Astrocyte of the cerebellum (primary cell): ENCODE measurements around the gene GNAQ.
A peak's percentile ranks its signal among the peaks of the same experiment; 100 is the strongest.
"Not testable (repeated sequence)": the region's sequence is repeated elsewhere in the genome, so short reads cannot be mapped to it uniquely, and the experiment has no call there.

ENCODE experiments used
- DNase-seq: peaks from one replicate; pipeline ENCODE4 v3.0.0-alpha.2; 2011; ENCODE audit warnings: low read depth
- H3K4me3 ChIP-seq: 2 replicates; pipeline ENCODE4 v1.5.1; 2011; ENCODE audit warnings: mild to moderate bottlenecking, low read depth, low read length, moderate library complexity
- CTCF ChIP-seq: IDR thresholded peaks from 2 replicates; pipeline ENCODE4 v1.5.1; 2012; ENCODE audit warnings: low read length, low read depth, moderate library complexity, mild to moderate bottlenecking; ENCODE audit errors: missing control alignments
- in situ Hi-C: cut with HindIII; loops from 2 replicates; pipeline ENCODE4 v1.10.0; 2017; ENCODE audit warnings: low sequenced_read_pairs

GNAQ gene

GRCh38 chr9:77731008-77731698 lies 300.5 kb downstream of the GNAQ start:
- DNase-seq = no peak
- TF ChIP-seq CTCF = no peak
- in situ Hi-C loops = no loop called here
- H3K4me3 ChIP-seq = no peak overlapping the region

- in situ Hi-C loops = no loop called here
- H3K4me3 ChIP-seq = no peak overlapping the region
- TF ChIP-seq CTCF = no peak
- no peak for DNase-seq
These were observed 302.4 kb downstream of the GNAQ start for GRCh38 chr9:77729177-77729576.

GRCh38 chr9:77726814-77727213 lies 304.8 kb downstream of the GNAQ start:
- in situ Hi-C loops = no loop called here
- no peak overlapping the region for H3K4me3 ChIP-seq
- no peak for TF ChIP-seq CTCF
- DNase-seq = no peak

GRCh38 chr9:77726289-77726688 lies 305.3 kb downstream of the GNAQ start:
- in situ Hi-C loops = no loop called here
- TF ChIP-seq CTCF = no peak

GRCh38 chr9:77725820-77726219 lies 305.8 kb downstream of the GNAQ start:
- in situ Hi-C loops = no loop called here
- DNase-seq = no peak
- no peak for TF ChIP-seq CTCF
- no peak overlapping the region for H3K4me3 ChIP-seq

More at GRCh38 chr9:77726289-77726688, 305.3 kb downstream of the GNAQ start:
- H3K4me3 ChIP-seq = no peak overlapping the region
- DNase-seq = no peak

- in situ Hi-C loops = no loop called here
- peak; percentile 57 for DNase-seq
- no peak for TF ChIP-seq CTCF
- H3K4me3 ChIP-seq = no peak overlapping the region
These were observed 306.4 kb downstream of the GNAQ start for GRCh38 chr9:77725046-77725694.

- H3K4me3 ChIP-seq, DNase-seq, in situ Hi-C loops: not testable (repeated sequence)
These were observed 310.5 kb downstream of the GNAQ start for GRCh38 chr9:77721156-77721555.
